SIG-M5 treated with dmso at 0.1 percent for 504 hours (cell line): Measurements from ENCODE around the gene SV2B.

ENCODE experiments used
- DNase-seq: peaks from one replicate; lab custom pipeline; 2025; ENCODE audit not compliant: unreplicated experiment; lab: John Stamatoyannopoulos, UW

The SV2B gene

DNA sequence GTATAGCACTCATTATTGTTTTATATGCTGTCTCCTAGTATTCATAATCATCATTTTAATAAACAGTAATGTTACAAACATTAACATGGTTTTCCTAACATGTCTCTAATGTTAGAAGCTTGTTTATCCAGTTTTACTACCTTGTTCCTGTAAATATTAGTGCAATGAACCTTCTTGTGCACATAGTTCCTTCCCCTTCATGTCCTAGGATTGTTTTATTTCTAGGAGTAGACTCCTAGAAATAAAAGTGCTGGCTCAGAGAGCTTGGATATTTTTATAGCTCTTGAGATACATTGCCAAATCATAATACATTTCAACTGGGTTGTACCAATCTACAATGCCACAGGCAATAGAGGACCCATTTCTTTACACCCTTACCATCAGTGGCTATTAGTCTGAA is 161.3 kb downstream of the SV2B start:
- no peak for DNase-seq

DNA sequence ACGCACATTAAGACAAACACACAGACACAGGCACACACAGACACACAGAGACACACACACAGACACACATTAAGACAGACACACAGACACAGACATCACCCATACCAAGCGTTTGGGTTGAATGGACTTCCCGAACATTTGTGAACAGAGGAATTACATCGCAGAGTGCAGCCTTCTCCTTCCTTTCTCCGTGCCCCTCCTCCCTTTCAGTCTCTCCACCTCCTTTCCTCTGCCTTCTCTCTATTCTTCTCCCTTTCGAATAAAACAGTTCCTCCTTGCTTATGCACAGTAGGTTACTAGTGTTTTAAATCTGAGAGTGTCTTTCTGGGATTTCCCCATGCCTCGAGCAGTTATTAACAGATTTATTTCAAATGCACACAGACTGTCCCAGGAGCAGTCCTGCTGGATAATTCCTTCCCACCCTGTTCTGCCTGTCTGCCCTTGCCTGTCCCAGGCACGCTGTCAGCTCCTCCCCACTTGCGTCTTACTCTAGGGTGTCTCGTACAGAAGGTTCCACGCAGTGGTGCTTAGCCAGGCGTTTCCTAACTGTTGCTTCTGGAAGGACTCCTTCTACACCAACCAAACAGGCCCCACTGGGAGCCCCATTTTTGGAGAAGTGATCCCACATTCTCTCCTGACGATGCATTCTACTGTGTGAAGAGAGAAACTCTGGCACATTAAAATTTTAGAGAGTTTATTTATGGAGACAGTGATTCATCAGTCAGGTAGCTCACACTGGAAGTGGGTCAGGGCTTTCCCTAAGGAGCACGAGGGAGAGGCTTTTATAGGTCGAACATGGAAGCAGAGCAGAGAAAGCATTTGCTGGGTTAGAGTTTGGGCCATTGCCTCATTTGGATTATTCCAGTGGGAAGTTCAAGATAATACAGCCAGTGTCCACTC is 163.8 kb downstream of the SV2B start:
- DNase-seq = peak; percentile 26

DNA sequence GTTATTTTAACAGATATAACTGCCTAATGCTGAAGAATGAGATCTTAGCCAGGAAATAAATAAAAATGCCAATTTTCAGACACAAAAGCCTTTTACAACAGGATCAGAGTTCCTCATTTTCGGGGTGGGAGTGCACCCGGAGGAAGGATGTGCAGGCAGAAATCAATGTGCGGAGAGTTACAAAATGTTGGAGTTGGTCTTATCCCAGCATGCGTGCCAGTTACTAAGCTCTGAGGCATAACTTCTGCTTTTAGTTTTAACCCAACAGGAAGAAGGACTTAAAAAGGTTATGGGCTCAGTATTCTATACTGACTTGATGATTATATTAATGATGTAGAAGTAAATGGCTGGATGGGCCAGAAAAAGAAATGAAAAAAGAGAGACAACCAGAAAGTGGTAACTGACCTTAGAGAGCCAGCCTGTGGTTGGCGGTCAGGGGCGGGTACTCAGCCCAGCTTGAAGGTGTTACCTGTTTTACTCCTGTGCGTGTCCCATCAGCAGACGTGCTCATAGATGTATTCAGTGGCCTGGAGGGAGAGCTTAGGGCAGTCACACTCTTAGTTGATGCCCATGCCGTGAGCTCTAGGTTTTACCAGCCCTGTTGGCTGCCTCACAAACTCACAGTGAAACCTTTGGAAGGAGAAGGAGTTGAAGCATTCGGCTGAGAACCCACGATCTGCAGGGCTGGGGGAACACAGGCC is 164.7 kb downstream of the SV2B start:
- DNase-seq = peak; percentile 94

DNA sequence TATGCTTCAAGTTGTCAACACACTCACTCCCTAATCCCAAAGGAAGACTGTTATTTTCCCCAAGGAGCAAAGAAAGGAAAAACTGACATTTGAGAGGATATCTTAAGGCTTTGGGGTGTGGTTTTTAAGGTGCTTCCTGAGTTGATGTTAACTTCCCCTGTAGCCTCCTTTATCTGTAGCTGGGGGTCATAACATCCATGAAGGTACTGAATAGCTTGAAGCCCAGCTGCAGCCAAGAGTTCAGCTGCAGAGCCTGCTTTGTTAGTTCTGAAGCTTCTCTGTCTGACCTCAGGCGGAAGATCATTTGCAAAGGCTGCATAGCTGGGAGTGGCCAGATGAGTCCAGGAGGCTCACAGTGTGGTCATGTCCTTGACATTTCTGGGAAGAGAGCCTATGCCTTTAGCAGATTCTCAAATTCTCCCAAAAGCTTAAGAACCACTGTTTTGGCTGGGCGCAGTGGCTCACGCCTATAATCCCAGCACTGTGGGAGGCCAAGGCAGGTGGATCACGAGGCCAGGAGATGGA is 165.4 kb downstream of the SV2B start:
- no peak for DNase-seq

DNA sequence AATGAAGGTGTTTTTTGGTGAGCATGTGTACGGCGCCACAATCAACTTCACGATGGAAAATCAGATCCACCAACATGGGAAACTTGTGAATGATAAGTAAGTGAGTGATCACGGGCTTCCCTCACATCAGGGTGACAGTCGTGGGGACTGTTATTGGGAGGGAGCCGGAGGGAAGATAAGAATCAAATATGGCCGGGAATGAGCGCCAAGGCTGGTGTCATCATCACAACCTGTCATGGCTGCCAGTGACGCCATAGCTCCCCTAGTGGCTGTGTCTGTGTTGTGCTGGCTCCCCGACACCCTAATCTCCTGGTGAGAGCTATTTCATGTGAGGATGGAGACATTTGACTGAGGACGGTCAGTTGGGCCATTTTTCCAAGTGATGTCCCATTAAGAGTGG is 168.5 kb downstream of the SV2B start:
- no peak for DNase-seq

DNA sequence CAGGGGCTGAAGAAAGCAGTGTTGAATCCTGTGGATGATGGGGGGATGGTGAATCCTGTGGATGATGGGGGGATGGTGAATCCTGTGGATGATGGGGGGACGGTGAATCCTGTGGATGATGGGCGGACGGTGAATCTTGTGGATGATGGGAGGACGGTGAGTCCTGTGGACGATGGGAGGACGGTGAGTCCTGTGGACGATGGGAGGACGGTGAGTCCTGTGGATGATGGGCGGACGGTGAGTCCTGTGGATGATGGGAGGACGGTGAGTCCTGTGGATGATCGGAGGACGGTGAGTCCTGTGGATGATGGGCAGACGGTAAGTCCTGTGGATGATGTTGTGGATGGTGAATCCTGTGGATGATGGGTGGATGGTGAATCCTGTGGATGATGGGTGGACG is 170.7 kb downstream of the SV2B start:
- no peak for DNase-seq

DNA sequence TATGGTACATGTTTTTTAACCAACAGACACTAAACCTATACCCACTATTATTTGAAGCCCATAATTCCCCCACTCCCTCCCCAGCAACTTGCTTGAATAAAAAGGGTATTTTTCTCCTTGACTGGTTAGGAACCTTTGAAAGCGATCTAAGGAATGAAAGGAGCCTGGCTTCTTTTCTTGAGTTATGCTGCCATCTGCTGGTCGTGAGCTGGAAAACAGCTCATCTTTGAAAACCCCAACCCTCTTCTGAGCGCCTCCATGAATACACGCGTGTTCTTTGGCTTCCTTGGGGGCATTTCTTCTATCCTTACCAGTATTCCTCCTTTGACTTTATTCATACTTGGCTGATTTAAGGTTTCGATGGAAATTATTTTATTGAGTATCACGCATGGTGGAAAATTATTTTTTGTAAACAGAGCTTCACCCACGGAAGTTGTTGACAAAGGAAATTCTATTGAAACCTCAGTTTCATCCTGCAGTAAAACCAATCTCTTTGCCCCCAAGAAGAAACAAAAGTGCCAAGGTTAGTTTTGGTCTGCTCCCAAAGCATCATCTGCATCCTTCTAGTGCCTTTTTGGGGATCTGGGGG is 171.6 kb downstream of the SV2B start:
- peak; percentile 79 for DNase-seq

DNA sequence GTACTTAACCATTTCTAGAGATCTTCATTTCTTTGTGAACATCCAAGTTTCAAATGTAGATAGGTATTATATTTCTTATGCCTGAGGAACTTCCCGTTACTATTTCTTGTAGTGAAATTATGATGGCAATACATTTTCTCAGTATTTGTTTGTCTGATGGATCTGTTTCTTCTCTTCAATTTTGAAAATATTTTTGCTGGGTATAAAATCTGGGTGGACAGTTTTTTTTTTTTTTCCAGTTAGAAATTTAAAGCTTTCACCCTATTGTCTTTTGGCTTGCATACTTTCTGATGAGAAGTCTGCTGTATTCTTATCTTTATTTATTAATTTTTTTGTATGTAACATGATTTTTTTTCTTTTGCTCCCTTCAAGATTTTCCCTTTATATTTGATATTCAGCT is 175.8 kb downstream of the SV2B start:
- DNase-seq = no peak

DNA sequence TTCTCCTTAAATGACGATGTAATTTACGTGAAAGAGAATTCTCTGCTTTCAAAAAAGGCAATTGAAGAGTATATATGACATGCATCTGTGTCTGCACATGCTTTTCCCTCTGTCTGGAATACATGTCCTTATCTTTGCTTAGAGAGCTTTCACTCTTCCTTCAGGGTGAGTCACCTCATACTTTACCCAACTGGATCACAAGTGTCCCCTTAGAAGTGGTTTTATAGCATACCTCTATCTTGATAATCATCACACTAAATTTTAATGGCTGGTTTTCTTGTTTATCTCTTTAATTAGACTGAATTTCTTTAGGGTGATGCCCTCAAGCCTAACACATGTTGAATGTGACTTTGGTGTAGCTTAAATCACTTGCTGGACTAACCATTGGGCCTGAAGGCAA is 178.9 kb downstream of the SV2B start:
- DNase-seq = peak; percentile 44

DNA sequence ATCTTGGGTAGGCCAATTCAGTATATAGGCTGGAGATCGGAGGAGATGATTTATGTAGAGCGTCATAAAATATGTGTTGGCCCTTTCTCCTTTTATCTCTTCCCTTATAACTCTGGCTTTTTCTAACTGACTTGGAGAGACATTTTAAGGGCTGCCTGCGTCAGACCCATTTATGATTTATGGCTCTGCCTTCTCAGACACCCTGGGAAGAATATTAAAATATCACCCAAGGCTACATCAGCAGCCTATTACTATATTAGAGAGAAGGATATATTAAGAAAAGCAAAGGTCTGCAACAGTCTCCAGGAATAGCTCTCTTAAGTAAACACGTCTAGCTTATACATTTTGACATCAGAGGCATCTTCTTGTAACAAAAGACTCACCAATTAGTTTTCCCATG is 179.4 kb downstream of the SV2B start:
- no peak for DNase-seq

DNA sequence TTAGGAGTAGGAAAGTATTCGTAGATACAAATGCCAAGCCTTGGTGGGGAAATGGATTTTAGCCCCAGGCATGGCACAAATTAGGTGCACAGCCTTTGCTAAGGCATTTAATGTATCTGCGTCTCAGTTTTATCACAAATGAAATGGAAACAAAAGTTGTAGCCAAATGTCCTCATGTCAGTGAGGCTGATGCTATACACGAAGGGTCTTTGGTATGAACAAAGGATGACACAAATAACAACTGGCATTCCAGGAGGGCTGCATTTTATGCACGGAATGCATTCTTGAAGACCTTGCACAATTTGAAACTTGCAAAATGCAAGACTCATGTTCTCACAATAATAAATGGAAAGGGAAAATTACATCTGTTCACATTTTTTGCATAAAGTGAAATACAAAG is 181.9 kb downstream of the SV2B start:
- DNase-seq = no peak

DNA sequence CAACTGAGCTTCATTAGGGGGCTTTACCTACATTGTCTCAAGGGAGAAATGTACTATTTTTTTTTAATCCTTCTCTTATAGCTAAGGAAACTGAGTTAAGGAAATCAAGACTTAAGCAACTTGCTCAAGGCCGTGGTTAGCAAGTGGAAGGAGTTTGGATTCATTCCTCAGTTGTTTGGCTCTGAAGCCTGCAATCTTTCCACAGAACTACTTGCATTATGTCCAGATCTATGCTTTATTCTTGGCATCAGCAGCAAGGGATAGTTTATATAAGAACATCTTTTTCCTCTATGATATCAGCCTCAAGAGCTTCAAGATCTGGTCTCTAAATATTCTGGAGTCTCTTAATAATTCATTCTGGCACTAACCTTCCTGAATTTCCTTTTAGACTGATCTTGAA is 182.4 kb downstream of the SV2B start:
- no peak for DNase-seq

DNA sequence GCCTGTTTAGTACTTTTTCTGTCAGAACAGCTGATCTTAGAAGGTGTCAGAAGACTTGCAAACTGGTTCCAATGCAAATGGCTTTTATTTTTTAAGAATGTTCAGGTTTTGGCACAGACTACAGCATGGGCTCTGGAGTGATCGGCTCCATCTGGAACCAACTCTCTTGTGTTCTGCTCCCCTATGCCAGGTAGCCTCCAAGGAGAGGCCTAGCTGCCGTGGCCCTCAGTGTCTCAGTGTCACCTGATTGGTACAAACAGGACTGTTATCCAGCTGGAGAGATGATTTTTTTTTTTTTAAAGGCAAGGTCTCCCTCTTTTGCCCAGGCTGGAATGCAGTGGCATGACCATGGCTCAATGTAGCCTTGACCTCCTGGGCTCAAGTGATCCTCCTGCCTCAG is 183.1 kb downstream of the SV2B start:
- DNase-seq = no peak

DNA sequence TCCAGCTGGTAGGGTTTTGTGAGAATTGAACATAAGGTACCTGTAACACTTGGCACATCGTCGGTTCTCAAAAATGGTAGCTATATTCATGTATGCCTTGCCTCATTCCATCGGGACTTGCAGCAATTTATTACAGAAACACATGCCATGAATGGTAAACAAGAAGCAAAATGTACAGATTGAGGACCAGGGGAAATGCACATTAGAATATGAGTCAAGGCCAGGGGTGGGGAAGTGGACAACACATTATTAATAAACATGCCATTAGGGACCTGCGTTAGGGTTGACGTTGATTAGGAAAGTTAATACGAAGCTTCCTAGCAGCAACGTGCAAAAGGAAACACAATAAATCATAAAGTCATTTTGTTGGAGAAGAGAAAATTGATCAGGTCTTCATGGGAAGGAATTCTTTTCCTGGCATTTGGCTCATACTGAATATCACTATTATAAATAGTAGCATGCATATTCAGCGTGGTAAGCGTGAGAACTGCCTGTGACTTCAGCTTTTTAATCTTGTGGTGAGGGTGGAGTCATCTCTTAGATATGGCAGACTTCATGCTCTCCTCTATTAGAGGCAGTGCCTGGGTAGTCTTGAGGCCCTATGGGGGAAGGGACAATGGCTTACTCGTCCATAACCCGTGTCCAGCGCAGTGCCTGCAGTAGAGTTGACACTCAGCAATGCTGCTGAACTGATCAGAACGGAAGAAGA is 184.9 kb downstream of the SV2B start:
- DNase-seq = no peak

DNA sequence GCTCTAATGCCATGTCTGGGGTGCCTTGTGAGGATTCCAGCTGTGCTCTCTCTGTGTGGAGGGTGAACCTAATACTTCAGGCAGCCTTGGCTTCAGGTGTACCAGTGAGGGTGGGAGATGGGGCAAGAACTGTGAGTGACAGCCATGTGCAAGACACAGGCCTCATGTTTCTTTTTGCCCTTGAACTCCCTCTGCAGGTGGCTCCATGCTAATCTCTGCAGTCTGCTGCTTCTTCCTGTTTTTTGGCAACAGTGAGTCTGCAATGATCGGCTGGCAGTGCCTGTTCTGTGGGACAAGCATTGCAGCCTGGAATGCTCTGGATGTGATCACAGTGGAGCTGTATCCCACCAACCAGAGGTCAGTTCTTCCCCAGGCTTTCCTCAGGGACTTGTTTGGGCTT is 189.3 kb downstream of the SV2B start:
- peak; percentile 59 for DNase-seq

DNA sequence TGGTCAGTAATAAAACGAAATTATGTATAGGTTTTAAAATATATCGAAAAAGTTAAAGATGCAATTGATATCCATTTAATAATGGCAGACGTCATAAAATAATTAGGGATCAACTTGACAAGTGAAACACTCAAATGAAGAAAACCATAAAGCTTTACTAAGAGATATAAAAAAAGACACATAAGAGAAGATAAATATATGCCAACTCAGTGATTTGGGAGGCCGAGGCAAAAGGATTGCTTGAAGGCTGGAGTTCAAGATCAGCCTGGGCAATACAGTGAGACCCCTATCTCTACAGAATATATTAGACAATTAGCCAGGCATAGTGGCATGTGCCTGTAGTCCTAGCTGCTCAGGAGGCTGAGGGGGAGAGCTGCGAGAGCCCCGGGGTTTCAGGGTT is 190.5 kb downstream of the SV2B start:
- no peak for DNase-seq

DNA sequence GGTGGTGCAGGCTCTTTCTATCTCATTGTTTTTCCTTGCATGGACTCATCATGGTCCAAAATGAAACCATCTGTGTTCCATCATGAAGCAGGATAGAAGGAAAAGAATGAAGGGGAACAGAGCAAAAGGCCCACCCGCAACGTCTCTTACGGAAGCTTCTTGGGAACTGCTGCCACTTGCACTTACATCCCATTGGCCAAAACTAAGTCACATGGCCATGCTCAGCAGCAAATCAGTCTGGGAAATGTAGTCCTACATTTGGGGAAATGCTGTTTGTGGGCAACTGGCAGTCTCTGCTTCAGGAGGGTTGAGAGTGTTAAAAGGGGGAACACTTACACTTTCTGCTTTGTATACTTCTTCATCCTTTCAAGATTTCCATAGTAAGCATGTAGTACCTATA is 191.6 kb downstream of the SV2B start:
- DNase-seq = peak; percentile 59

DNA sequence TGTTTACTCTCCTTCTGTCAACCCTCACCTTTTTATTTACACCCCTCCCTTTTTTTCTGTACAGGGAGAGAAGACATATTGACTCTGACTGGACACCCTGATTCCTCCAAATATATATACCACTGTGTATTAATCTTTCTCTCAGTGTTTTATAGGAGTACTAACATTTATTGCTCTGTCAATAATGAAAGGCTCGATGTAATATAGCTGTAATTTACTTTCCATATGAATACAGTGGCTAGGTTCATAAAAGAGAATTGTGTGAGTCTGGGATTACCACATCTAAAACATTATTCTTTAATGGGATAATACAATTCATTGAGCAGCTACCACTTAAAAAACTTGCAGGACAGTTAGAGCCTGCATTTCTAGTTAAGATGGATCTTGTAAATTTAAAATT is 194.3 kb downstream of the SV2B start:
- DNase-seq = no peak

DNA sequence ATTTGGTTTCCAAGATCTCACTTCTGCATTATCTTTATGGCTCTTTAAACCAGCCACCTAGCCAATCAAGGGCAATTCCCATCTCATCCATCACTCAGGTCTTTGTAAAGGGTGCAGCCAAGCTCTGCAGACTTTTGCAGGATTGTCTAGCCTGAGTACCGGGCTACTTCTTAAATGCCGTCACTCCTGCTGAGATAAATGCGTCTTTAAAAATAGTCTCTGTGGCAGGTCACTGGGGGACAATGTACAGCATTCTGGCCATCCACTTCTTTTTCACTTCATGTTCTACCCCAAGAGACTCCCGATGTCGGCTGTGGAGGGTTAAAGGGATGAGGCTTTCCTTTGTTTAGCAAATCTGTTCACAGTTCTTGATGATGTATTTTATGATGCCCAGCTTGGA is 194.7 kb downstream of the SV2B start:
- no peak for DNase-seq

DNA sequence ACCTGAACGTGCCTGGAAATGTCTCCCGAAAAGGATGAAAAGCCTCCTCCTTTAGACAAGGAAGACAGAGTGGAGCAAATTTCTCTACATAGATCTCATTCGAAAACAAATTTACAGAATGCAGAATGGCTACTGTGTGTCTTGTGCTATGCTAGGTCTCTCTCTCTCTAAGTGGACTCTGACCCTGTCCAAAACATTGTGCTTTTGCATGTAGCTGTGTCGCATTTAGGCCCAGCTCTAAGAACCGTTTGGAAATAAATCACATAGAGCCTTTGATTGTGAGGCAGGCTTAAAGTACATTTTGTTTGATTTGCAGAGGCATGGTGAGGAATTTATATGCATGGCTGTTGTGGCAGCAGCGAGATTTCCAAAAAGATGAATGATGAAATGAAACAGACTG is 198.0 kb downstream of the SV2B start:
- no peak for DNase-seq
